K562 (cell line): ENCODE results near the gene PCCB. TPM values are rescaled to one million over a fixed set of nuclear protein-coding genes. Genes with fewer than 3 reads are reported as not detected.

Experiments used
- ARID3A ChIP-seq: IDR thresholded peaks from 2 replicates; pipeline ENCODE4 v1.6.1; 2012; ENCODE audit warnings: low read depth, low read length, improper control_type of control experiment, borderline replicate concordance
- BRCA1 ChIP-seq, 2 experiments: fragments of 450-650 bp in 1 of 2; sonication (generic) in 1 of 2; formaldehyde crosslinking in 1 of 2; IDR thresholded peaks; 2 replicates each; pipeline versions ENCODE4 v1.5.0 to v1.6.1; 2017 to 2020; ENCODE audit warnings: mild to moderate bottlenecking in 1 of 2, missing genetic modification reagents in 1 of 2
- CREB3L1 ChIP-seq: fragments of 450-650 bp; IDR thresholded peaks from 2 replicates; pipeline ENCODE4 v1.6.1; 2014; ENCODE audit warnings: low read depth, mild to moderate bottlenecking, moderate library complexity, borderline replicate concordance
- MXI1 ChIP-seq: IDR thresholded peaks from 2 replicates; pipeline ENCODE4 v1.6.1; 2011; ENCODE audit warnings: low read depth, mild to moderate bottlenecking, improper control_type of control experiment, low read length
- RREB1 ChIP-seq: fragments of 250-450 bp; sonication (Bioruptor Pico); IDR thresholded peaks from 2 replicates; pipeline ENCODE4 v1.4.0; 2020
- SIX5 ChIP-seq, 2 experiments: IDR thresholded peaks; 2 replicates each; pipeline ENCODE4 v1.6.1; 2011; ENCODE audit warnings: low read length in 2 of 2, borderline replicate concordance in 1 of 2, low read depth in 1 of 2, mild to moderate bottlenecking in 1 of 2, moderate library complexity in 1 of 2; ENCODE audit not compliant: insufficient read depth in 1 of 2
- ZBED1 ChIP-seq: IDR thresholded peaks from 2 replicates; pipeline ENCODE4 v1.6.1; 2014
- ZNF282 ChIP-seq: sonication (generic); formaldehyde crosslinking; IDR thresholded peaks from 2 replicates; pipeline ENCODE4 v1.8.1; 2023; ENCODE audit warnings: missing genetic modification reagents
- ZNF407 ChIP-seq: fragments of 450-650 bp; IDR thresholded peaks from 2 replicates; pipeline ENCODE4 v1.6.1; 2016; ENCODE audit warnings: low read depth
- polyA plus RNA-seq, 8 experiments: library from polyadenylated mRNA; depleted of rRNA in 4 of 8; stranded (reverse) in 5 of 8; unstranded in 3 of 8; fragments of >200 nt; fragmentation: Nextera tagmentation in 2 of 8; fragmentation: Illumina TruSeq in 1 of 8; extraction: Ambion mirVana in 2 of 8; extraction: Trizol in 1 of 8; gene quantifications; 2 replicates each; pipeline versions ENCODE4 v1.2.1 to v1.2.3, GENCODE V29; 2011 to 2014; ENCODE audit warnings: inconsistent platforms in 1 of 8, missing spikeins in 1 of 8
- total RNA-seq, 7 experiments: library from RNA; depleted of rRNA in 6 of 7; stranded (reverse); fragments of >200 nt in 6 of 7; fragmentation: Illumina TruSeq in 2 of 7; extraction: Trizol in 2 of 7; gene quantifications; 2 replicates each; pipeline versions ENCODE4 v1.2.1 to v1.2.3, GENCODE V29; 2011 to 2021; ENCODE audit warnings: low replicate concordance in 1 of 7

PCCB gene
- total and polyA plus RNA-seq, 9 of the 15 experiments (the other 6 are each of a cell fraction or from before 2014, with no cell fraction given): 69.5 to 173 (median 92.8) TPM

- TF ChIP-seq CREB3L1 (peak; percentile 45; the same call in 1 of the 2 replicates), BRCA1 (IDR thresholded peaks at IDR 0.05) (no peak), BRCA1 (CRISPR knock-in tag; IDR thresholded peaks at IDR 0.05) (no peak), RREB1 (CRISPR knock-in tag) (0 out of 2 replicates have a peak, but pooled peaks have one; percentile 52), ZBED1 (no peak), MXI1 (no peak), ARID3A (no peak), ZNF282 (no peak), ZNF407 (no peak), SIX5 (IDR thresholded peaks at IDR 0.05; ENCODE audit: borderline replicate concordance in 1 of 2, insufficient read depth in 1 of 2, low read depth in 1 of 2, low read length in 2 of 2) (no peak)
These were observed 842 bp downstream of the PCCB start (continued) for GRCh38 chr3:136250903-136251460.
